Stimulated activated memory B cell treated with anti-CD40 and anti-IgM and Interleukin-4, amounts not matched to agents 10 μg/mL and 1 μg/mL and 100 μg/mL, for 72 hours (primary cell): ENCODE data around the gene TBCD.

Experiments
- ATAC-seq: fragments of 150-1000 bp; cut with Tn5 transposase; 2 replicates; pipeline ENCODE4 v1.10.0; 2021
- H3K27ac Mint-ChIP-seq: one replicate; pipeline ENCODE4 v1.8.0; 2022; ENCODE audit warnings: mild to moderate bottlenecking, mixed read lengths
- H3K27me3 Mint-ChIP-seq: one replicate; pipeline ENCODE4 v1.8.0; 2022; ENCODE audit warnings: mixed read lengths
- H3K36me3 Mint-ChIP-seq: one replicate; pipeline ENCODE4 v1.8.0; 2022; ENCODE audit warnings: mixed read lengths
- H3K4me1 Mint-ChIP-seq: one replicate; pipeline ENCODE4 v1.8.0; 2022; ENCODE audit warnings: mixed read lengths
- H3K4me3 Mint-ChIP-seq: one replicate; pipeline ENCODE4 v1.8.0; 2022; ENCODE audit warnings: mild to moderate bottlenecking, moderate library complexity, mixed read lengths
- H3K9me3 Mint-ChIP-seq: one replicate; pipeline ENCODE4 v1.8.0; 2022; ENCODE audit warnings: mixed read lengths

The TBCD gene

GRCh38 chr17:82989881-82990280, 238.0 kb downstream of the TBCD start:
- Mint-ChIP-seq H3K9me3 (peaks cover 15% of the 10 kb centered on the region), H3K36me3 (peaks cover 48% of the 10 kb centered on the region), H3K27me3 (no peaks in the 10 kb centered on the region), H3K4me3 (no peak overlapping the region), H3K27ac (no peak overlapping the region), H3K4me1 (peaks cover 15% of the 10 kb centered on the region)
- no peak for ATAC-seq

- peaks cover 15% of the 10 kb centered on the region for H3K9me3 Mint-ChIP-seq
- no peak overlapping the region for H3K27ac Mint-ChIP-seq
- ATAC-seq: no peak
- H3K4me1 Mint-ChIP-seq: peaks cover 4% of the 10 kb centered on the region
- H3K4me3 Mint-ChIP-seq: no peak overlapping the region
- H3K27me3 Mint-ChIP-seq: no peaks in the 10 kb centered on the region
- peaks cover 47% of the 10 kb centered on the region for H3K36me3 Mint-ChIP-seq
Measured at GRCh38 chr17:82993005-82993404, 241.1 kb downstream of the TBCD start.
